Measurements from ENCODE around the gene SLC35F3.

Gene SLC35F3

DNA sequence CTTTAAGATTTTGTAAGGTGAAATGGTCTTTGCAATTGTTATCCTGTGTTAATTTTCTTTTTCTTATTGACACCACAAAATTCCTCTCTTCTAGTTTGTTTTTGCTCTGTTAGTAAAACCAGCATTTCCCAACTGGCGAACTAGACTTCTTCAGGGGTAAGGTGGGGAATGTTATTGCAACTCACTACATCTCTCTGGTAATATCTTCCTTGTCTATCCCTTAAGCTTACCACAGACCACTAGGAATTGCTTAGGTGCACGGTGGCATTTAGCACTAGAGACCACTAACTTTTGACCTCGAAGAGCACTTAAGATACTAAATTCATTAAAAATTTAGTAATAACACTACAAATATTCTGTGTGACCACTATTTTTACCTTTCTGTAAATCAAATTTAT lies 464.6 kb downstream of the SLC35F3 start:
- DNase-seq (ENCODE audit: low spot score): no peak

DNA sequence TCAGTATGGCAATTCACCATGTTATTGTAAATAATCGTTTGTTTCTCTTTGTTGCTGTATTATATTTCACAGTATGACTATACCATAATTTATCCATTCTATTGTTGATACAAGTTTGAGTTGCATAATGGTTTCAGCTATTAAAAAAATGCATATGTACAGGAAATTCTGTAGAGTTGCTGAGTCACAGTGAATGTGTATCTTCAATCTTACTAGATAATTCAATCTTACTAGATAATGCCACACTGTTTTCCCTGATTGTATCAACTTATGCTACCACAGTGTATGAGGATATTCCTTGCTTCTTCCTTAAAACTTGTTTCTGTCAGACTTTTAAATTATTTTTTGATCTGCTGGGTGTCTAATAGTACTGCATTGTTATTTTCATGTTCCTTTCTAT lies 465.3 kb downstream of the SLC35F3 start:
- DNase-seq (ENCODE audit: low spot score): no peak

- no peak for DNase-seq (ENCODE audit: low spot score)
Observed at GRCh38 chr1:234371414-234371813, 466.9 kb downstream of the SLC35F3 start.

GRCh38 chr1:234372011-234372757 lies 467.7 kb downstream of the SLC35F3 start:
- peak; percentile 37 for DNase-seq (ENCODE audit: low spot score)

DNA sequence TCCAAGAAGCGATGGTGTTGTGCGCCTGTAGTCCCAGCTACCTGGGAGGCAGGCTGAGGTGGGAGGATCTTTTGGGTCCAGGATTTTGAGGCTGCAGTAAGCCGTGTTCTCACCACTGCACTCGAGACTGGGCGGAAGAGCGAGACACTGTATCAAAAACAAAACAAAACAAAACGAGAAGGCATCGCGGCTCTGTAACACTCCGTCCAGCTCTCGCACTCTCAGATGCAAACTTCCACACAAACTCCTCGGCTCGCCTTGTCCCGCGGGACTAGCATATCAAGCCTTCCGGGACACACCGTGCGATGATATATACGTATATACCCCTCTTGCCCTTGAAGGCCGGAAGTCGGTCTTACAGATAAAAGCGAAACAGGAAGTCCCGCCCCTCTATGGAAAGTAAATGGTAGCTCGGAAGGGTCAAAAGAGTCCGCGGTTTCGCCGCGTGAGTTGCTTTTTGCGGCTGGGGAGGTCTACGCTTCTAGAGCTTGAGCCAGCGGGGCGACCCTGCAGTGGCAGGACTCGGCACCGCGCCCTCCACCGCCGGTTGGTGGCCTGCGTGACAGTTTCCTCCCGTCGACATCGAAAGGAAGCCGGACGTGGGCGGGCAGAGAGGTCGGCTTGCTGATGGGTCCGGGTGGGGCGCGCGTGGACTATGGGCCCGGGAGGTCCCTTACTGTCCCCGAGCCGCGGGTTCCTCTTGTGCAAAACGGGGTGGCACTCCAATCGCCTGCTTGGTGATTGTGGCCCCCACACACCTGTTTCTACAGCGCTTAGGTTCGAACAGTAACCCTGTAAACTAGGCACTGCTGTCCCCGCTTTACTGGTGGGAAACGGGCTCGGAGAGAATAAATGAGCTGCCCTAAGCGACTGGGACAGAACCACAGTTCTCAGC lies 468.8 kb downstream of the SLC35F3 start, which contains the start of gene COA6:
Gene COA6 (plus strand): TSS at position 393 of the 895 bp plus-strand sequence. CDS start 11 bp downstream, at position 404.
- DNase-seq (ENCODE audit: low spot score): peak; percentile 95

- no peak for DNase-seq (ENCODE audit: low spot score)
Observed at GRCh38 chr1:234373959-234374254, 469.4 kb downstream of the SLC35F3 start.
